GM18873 (cell line): ENCODE measurements around the gene TSPAN2.

Experiments used
- ATAC-seq: cut with Tn5 transposase; IDR thresholded peaks from one replicate; pipeline ENCODE4 v1.9.1; 2021; ENCODE audit warnings: mild to moderate bottlenecking, moderate library complexity, moderate number of reproducible peaks; ENCODE audit not compliant: unreplicated experiment, low FRiP score

The TSPAN2 gene

GRCh38 chr1:115115521-115116161 lies 26.3 kb upstream of the TSPAN2 start:
- ATAC-seq: no peak

GRCh38 chr1:115114308-115114707 lies 25.0 kb upstream of the TSPAN2 start:
- ATAC-seq: no peak

- ATAC-seq: no peak
Measured at GRCh38 chr1:115113766-115114165, 24.5 kb upstream of the TSPAN2 start.

DNA sequence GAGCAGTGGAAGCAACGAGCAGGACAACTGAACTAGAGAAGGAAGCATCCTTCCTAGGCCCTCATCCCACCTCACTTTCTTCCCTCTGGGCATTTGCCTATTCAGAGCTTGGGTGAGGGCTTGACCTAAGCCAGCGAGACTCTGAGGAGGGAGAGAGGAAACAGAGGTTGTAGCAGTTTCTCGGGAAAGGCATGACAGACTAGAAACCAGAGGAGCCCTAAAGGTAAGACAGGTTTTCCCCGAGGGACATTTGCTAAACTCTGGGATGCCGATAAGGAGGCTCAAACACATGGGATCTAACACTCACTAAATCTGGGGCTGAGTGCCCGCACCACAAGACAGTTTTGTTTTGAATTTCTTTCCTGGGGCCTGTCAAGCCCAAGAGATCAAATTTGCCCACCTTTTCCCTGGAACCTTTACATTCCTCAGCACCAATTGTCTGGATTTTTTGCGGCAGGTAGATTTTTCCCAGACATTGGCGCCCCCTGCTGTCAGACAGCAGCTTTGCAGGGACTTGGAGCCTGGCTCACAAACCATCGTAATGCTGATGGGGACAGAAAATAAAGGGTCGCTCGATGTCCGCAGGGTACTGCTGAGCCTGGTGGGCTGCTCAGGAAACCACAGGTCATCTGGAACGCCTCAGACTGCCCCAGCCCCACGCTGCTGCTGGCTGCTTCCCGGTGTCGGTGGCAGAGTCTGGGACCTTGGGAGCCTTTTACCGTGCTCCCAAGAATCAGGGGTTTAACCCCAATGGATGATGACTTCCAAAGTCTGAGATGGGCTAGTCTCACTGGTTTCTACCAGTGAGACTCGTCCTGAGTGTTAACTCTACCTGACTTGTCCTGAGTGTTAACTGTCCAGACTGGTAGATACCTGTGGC lies 23.4 kb upstream of the TSPAN2 start:
- no peak for ATAC-seq

DNA sequence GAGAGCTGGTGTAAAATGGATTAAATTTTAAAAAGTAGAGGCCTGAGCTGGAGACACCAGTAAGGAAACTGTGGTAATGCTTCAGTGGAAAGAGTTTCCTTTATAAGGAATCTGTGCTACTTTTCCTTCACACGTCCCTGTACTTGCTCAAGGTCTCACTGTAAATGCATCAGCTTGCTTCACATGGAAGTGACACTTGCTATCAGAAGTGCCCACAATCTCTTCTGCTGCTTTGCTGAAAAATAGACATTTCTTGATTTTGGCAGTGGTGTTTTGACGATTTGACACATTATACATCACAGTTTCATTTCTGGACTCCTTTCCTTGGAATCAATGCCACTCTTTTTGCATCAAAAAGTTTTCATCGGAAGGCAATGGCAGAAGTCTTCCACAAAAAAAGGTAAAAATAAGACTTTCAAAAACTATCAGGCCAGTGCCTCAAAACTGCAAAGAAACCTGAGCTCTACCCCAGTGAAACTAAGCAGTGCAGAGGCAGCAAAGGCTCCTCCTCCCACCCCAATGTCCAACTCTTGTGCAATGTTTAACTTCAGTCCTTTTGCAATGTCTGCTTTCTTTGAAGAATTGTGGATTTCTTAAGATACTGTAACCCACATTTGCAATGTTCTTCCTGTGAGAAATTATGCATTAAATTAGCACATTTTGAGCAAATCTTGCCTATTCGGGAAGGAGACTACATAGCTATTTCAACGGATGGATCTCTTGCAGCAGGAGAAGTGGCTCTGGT lies 18.4 kb upstream of the TSPAN2 start:
- no peak for ATAC-seq

- no peak for ATAC-seq
Measured at GRCh38 chr1:115105831-115106230, 16.5 kb upstream of the TSPAN2 start.

- no peak for ATAC-seq
Measured at GRCh38 chr1:115099693-115100050, 10.4 kb upstream of the TSPAN2 start.

- ATAC-seq: peak; percentile 85
Measured at GRCh38 chr1:115098979-115099692, 9.8 kb upstream of the TSPAN2 start.

DNA sequence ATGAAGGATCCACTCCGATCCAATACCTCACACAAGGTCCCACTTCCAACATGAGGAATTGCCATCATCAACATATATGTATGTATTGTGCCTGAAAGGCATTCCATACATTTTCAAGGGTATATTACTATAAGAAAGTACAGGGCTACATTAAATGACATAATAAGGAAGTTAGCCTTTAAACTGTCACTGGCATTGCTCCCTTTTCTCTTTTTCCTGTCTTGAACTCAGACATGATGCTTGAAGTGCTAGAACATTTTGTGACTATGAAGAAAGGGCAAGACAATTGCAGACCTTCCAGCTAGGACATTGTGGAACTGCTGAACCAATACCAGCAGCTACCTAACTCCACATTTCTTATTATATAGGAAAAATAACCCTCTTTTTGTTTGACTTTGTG lies 2.9 kb upstream of the TSPAN2 start:
- no peak for ATAC-seq

GRCh38 chr1:115091572-115091971 lies 2.3 kb upstream of the TSPAN2 start:
- no peak for ATAC-seq

DNA sequence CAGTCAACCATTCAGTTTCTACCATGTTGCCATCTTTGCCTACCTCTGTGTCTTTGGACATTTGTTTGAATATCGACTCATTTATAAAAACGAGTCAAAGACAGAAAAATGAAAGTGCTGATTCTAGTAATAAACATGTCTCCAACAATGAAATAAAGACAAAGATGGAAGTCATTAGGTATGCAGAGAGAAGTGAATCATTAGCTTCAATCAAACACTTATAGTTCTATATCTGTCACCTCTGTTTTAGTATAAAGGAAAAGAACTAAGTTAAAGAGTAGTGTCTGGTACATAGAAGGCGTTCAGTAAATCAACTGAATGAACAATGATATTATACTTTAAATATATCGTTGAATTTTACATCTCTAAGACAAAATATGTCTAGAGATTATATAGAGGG lies 1.7 kb upstream of the TSPAN2 start:
- no peak for ATAC-seq

DNA sequence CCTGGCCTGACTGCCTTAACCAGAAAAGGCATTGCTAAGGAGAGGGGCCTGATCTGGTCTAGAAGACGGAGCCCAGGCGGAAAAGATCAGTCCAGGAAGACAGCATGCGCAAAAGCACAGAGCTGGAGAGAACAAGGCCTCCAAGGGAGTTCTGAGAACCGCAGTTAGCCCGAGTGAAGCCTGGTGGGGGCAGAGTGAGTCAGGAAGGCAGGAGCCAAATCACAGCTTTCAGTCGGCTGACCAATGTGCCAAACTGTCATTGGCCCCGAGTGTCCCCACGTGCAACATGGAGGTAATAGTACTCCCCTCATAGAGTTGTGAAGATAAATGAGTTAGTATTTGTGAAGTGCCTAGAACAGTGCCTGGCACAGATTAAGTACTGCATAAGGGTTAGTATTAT lies 1.2 kb upstream of the TSPAN2 start:
- no peak for ATAC-seq

GRCh38 chr1:115090186-115090490 lies 835 bp upstream of the TSPAN2 start:
- no peak for ATAC-seq

DNA sequence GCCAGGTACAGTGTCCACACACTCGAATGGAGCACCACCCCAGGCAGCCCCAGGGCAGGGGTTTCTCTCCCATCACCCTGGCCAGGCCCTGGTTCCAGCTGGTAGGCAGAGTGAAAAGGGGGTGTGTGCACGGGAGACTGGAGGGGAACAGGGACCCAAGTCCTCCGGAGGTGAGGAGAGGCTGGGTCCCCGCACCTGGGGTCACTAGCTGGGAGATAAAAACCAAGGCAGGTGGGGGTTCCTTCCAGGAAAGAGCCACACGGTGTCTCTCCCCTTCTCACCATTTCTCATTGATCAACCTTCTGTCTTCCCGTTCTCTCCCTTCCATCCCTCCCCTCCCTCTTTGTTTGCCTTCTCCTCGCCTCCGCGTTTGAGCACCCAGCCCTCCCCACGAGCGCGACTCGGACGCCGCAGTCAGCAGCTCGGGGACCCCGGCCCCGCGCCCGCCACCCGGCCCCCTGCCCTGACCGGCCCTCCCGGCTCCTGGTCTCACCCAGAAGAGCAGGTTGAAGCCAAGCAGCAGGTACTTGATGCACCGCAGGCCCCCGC lies 358 bp downstream of the TSPAN2 start:
- no peak for ATAC-seq

GRCh38 chr1:115088115-115088778 lies 1.1 kb downstream of the TSPAN2 start:
- ATAC-seq: no peak

DNA sequence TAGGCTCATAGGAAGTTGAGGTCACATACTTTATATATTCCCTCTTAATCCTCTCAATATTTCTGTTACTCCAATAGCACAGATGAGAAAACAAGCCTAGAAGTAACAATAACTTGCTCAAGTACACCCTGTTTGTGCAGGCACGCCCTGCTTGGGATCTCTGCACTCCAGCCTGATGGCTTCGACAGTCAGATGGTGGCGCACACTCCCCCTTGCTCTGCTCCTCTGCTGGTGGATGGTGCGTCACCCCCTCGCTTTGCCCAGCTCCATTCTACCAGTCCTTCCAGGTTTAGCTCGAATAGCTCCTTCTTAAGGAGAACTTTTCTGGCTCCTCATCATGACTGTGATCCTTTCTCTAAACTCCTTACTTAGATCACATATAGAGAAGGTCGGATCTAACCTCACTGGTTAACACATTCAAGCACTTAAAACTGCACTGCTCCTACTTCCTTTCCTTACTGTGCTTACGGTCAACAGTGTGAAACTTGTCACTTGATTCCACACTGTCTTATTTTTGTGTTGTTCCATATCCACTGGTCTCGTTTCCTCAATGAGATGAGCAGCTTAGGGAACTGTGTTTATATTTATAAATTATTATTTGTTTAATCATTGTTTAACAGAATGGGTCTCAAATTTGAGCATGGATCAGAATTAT lies 3.0 kb downstream of the TSPAN2 start:
- no peak for ATAC-seq

DNA sequence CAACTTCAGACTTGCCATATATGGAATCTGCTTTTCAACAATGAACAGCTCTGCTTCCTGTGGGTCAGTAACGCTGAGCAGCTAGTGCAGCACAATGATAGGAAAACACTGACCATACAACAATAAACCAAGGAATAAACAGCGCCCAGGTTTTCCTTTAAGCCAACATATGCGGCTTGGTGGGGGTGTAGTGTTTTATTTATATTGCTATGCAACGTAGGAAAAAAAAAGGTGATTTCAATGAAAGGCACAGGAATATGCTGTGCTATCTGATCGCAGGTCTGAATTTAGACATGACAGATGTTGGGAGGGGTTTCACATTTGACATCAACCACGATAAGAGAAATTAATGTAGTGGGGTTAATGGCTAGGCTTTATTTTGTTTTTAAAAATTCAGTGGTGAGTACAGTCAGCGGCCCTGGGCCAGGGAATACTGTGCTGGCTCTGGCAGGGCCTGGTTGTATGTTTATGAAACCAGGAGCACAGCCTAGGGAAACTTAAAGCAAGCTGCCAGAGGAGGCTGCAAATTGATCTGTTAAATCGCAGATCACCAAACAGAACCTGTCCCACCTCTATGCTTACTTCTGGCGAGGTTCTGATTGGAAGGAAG lies 4.3 kb downstream of the TSPAN2 start:
- no peak for ATAC-seq

DNA sequence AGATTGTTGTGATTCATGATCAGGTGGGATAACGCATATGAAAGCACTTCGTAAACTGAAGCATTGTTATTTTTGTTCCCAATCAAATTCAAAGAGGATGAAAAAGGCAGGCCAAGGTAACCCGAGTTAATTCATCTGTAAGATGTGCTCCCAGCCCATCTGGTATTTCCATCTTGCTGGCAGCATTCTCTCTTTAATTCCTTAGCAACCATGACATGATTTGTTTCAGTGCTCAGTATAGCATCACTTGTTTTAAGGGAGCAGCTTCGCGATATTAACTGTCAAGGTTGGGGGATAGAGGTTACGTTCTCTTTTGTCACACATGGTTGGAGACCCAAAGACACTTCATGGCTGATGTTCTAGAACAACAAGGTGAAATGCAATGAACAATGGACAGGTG lies 6.4 kb downstream of the TSPAN2 start:
- ATAC-seq: no peak

DNA sequence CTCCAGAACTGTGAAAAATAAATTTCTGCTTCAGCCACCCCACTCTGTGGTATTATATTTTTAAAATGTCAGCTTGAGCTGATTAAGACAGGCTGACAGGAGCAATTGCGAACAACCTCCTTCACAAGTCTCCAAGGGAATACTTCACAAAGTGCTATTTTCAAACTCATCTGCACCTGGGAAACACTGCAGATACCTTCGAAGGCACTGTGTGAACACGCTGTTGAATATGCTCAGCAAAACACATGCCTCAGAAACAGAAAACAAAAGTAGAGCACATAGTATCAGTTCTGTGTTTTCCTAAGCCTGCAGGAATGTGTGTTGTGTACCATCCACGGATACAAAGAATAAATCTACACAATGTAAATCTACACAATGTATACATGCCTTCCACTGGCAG lies 10.6 kb downstream of the TSPAN2 start:
- ATAC-seq: no peak
